CD4-positive, alpha-beta T cell treated with Interleukin-4 for 1 hour (primary cell): ENCODE measurements around the gene TIPARP.

ENCODE experiments used
- DNase-seq, 2 donors: peaks; one replicate each; pipeline ENCODE4 v3.0.0-alpha.2; 2020 to 2022

The TIPARP gene, protein sequence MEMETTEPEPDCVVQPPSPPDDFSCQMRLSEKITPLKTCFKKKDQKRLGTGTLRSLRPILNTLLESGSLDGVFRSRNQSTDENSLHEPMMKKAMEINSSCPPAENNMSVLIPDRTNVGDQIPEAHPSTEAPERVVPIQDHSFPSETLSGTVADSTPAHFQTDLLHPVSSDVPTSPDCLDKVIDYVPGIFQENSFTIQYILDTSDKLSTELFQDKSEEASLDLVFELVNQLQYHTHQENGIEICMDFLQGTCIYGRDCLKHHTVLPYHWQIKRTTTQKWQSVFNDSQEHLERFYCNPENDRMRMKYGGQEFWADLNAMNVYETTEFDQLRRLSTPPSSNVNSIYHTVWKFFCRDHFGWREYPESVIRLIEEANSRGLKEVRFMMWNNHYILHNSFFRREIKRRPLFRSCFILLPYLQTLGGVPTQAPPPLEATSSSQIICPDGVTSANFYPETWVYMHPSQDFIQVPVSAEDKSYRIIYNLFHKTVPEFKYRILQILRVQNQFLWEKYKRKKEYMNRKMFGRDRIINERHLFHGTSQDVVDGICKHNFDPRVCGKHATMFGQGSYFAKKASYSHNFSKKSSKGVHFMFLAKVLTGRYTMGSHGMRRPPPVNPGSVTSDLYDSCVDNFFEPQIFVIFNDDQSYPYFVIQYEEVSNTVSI

DNA sequence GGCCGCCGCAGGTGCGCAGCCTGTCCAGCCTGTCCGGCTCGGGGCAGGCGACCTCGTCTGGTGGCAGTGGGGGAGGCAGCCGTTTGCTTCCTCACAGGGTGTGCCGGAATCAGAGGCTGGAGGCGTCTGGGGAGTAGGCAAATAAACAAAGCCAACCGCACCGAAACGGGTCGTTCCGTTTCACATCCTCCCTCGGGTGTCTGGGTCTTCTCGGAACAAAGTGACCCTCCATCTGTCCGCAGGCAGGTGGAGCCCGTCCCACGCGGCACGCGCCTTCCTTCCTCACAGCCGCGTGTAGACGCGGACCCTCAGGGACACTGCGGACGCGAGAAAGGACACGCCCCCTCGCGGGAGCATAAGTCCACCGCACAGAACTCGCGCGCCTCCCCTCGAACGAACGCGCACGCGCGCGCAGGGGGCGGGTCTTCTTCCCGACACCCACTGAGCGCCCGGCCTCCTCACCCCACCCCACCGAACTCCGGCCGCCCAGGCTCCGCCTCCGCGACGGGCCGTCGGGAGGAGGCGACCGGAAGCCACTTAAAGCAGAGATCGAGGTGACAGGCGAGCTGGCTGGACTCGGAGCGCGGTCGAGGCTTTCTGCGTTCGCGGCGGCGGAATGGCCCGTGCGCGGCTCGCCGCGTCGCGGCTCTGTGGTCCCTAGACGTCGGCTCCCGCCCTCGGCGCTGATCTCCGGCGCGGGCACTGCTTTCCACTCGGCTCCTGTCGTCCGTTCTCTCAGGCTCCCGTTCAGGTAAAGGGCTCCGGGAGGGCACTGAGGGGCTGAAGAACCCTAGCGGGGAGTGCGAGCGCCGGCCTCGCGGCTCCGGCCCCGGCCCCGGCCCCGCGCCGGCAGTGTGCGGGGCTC, at the start of gene TIPARP:
Gene TIPARP, plus strand, starts transcription at position 545 of the 865 bp plus-strand sequence. CDS start 3,108 bp downstream, outside the sequence.
- DNase-seq = peak; percentile 98 to 99

DNA sequence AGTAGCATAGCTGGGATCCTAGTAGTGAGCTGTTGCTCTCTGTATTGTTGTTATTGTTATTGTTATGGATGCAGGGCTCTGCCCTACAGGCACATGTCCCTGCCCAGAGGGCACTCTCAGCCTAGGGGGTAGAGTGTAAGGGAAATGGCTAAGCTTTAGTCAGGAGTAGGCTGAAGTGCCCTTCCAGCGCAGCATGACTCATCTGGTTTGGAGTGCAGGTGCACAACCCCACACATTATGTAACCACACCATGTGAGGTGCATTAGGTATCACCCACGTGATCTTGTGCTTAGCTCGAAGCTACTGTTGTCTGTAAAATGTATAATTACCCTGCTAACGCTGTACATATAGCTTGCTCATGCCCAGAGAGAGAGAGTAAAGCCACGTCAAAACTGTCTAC, 48.3 kb upstream of the TIPARP start:
- DNase-seq = no peak

DNA sequence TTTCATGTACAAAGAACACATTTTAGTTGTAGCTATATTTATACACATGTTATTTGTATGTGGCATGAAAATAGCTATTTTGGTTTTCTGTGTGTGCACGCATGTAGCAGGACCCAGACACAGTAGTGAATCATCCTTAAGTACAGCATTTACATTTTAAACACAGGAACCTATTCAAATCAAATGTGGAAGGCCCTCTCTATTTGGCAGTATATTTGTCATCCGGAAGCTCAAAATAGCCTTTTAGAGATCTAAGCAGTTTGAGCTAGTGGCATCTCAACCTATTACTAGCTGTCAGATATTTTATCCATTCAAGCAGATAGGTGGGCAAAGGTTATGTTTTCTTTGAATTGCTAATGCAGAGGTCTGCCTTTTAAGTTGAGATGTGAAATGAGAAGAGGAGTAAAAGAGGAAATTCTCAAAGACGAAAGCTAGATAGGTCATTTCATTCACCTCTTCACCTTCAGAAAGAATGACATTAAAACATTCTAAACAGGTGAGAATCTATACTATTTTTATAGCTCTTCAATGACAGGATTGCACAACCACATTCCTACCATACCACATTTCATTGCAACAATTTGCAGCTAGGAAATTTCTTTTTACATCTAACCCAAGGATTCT, 46.3 kb upstream of the TIPARP start:
- no peak for DNase-seq

DNA sequence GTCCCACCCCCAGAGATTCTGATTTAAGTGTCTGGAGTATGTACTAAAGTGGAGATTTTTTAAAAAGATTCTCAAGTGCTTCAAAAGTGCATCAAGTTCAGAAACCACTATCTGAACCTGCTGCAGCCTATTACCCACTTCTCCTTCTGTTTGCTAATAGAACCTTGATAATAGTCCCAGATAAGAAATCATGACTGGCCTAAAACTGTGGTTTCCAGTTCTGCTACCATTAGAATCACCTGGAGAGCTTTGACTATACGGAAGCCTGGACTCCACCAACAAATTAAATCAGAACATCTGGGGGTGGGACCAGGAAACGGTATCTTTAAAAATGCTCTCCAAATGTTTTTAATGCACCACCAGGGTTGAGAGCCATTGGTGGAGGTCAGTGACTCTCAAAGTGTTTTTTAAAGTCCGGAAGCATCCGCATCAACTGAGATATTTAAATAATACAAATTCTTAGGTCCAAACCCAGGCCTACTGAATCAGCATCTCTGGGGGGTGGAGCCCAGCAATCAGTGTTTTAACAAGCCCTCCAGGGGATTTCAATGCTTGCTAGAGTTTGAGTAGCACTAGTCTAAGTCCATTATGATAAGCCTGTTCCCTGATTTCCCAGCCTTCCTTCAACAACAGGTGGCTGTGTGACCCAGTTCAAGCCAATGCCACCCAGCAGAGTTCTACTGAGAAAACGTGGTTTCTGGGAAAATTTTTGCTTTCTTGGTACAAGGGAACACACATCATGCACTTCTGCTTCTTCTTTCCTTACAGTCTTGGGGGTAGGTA, 45.4 kb upstream of the TIPARP start:
- no peak for DNase-seq

DNA sequence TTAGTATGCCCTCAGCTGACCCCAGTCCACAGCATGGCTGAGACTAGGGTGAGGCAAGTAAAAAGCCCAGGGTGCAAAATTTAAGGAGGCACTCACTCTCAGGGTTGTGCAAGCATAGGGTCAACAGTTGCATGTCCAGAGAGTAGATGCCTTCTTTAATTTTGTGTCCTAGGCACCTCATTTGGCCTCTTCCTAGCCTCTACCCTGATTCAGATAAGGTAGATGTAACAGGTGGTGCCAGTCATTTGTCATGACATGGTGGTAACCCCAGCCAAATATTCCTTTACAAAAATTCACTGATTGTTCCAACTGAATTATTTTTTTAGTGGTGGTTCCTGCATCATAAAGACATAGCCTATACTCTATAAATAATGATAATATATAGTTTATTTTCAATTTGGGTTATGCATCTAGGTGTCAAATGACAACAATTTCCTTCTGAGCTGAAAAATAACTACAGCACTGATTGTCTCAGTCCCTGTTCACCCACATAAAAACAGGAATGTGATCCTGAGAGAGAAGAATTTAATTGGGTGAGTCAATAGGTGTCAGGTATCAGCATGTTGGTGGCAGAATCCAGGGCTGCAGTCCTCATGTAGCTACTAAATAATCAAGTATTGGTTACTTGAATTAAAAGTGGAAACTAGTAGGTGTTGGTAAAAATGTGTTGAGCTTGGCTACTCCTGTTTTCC, 44.2 kb upstream of the TIPARP start:
- no peak for DNase-seq

DNA sequence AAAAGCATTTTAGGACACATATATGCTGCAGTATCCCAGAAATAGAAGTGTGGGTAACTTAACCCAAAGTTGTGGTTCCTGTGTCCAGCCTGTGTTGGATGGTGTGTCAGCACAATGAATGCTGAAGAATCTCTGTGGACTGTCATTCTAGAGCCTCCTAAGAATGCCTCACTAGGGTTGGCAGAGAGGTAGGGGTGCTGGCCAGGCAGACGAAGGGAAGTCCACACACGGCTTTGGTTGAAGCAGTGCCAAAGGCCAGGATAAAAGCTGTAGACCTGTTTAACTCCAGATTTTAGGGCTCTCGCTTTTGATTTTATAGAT, 43.7 kb upstream of the TIPARP start:
- DNase-seq = no peak

DNA sequence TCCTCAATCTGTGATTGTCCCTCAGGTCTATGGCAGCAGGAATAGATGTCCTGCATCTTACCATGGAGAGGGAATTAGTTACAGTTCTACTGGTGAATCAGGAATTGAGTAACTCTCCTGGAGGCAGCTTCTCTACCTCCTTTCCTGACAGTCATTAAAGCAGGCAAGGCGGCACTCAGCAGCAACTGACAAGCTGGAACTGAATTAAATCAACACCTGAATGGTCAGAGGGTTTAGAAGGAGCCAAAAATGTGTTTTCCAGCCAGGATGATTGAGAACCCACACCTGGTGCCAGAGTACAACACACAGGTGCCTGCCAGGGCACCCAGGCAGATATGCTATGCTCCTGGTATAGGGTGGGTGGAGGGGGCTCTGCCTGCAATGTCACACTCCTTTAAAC, 43.1 kb upstream of the TIPARP start:
- no peak for DNase-seq

DNA sequence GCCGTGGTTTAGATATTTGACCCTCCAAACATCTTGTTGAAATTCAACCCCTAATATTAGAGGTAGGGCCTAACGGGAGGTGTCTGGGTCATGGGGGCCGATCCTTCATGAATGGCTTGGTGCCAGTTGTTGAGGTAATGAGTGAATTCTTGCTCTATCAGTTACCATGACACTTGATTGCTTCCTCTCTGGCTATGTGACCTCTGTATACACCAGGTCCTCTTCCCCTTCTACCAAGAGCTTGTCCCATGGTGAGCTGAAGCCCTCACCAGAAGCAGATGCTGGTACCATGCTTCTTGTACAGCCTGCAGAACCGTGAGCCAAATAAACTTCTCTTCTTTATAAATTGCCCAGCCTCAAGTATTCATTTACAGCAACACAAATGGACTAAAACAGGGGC, 41.8 kb upstream of the TIPARP start:
- DNase-seq = no peak

DNA sequence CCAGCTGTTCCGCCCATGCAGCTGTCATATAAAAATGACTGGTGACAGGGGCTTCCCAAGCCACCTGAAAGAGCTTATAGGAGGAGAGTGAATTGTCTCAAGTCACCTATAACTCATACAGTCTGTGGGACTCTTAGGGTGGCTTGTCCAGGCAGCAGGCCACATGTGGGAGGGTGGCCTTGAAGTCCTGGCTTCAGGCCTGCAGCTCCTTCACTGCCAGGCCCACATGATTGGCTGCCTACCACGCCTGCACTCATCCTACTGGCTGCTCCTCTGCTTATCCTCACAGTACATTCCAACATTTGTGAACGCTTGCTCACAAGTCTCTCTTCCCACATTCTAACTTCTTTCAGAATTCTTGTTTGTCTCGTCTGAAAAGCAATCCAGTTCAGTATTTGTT, 41.1 kb upstream of the TIPARP start:
- no peak for DNase-seq

DNA sequence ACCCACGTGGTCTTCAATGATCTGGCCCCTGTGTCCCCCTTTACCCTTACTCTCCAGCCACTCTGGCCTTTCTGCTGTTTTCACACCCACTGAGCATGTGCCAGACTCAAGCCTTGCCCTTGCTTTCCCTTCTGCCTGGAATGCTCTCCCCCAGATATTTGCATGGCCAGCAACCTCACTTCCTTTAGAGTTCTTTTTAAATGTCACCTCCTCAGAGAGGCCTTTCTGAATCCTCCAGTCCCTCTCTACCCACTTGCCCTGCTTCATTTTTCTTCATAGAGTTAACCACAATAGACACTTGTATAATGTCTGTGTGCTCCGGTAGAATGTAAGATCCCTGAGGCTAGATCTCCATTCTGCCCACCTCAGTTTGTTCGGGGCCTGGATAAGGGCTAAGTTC, 39.4 kb upstream of the TIPARP start:
- no peak for DNase-seq

DNA sequence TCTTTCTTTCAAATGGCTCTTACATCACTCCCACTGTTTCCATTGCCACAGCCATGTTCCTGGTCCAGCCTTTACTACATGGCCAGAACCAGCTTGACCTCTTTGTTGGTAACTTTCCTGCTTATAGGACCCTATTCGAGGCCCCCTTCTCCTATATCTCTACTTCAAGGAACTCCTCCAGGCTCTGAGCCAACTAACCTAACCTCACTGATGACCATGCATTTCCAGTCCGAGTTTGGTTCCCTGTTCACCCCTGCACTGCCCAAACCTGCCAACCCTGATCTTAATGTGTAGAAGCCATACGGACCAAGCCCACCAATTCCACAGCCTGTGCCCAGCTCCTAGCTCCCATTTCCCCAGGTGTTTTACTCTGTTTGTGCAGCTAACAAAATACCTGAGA, 38.4 kb upstream of the TIPARP start:
- DNase-seq = no peak

DNA sequence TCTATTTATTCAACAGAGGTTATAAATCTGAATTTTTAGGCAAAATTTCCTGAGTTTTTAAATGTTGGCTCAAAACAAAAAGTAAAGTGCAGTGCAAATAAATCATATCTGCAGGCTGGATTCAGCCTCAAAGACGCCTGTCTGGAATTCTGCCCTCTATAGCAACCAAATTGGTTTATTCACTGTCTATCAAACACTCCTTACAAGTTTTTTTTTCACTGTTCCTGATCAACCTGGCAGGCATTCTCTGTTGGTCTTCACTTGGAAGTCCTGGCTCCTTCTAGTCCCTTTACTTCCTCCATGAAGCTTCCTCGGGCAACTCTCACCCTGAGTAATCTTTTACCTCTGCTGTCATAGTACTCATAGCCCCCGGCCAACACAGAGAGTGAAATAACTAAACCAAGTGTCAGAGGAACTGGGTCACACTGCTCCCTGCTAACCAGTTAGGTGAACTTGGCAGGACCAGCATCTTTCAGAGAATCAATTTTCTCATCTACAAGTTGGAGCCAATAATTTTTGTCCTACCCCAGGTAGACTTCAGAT, 36.8 kb upstream of the TIPARP start:
- DNase-seq = no peak

DNA sequence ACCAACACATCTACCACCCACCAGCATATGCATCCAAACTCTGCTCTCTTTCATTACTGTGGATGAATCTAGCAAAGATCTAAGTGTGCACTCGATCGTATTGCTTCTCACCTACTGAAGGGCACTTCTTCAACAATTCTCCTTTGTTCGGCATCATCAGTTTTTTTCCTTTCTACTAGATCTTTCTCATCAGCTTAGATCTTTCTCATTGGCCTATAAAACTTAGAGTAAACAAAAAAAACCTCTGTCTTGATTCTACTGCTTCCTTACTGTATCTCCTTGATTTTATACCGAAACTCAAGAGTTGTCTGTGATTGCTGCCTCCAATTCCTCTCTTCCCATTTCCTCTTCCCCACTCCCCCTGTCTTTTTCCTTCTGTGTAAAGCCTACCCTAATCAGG, 36.1 kb upstream of the TIPARP start:
- no peak for DNase-seq

DNA sequence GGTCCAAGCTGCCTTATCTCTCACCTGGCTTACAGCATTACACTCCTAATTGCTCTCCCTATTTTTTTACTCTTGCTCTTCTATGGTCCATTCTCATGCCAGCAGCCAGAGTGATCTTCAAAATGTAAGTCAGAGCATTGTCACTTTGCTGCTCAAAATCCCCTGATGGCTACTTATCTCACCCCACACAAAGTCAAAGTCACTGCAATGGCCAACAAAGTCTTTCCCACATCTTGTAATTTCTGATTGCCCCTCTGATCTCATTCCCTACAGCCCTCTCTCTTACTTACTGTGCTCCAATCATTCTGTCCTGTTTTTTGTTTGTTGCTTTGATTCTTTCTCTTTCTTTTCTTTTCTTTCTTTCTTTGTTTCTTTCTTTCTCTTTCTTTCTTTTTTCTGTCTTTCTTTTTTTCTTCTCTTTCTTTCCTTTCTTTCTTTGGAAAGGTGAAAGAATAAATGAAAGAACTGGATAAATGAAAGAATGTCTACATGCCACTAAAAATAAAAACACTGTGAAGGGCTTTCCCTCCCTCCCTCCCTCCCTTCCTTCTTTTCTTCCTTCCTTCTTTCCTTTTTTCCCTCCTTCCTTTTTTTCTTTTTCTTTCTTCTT, 34.9 kb upstream of the TIPARP start:
- no peak for DNase-seq

DNA sequence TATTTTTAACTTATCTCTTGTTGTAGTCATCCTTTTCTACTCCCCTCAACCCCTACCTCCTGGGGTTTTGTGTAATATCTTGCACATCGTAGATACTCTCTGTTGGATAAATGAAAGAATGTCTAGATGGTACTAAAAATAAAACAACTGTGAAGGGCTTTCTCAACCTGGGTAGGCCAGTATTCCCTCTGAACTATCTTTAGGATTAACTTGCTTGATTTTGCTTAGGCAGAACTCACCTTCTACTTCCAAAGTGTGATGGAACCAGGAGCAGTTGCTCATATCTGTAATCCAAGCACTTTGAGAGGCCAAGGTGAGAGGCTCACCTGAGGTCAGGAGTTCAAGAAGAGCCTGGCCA, 32.8 kb upstream of the TIPARP start:
- DNase-seq = no peak

DNA sequence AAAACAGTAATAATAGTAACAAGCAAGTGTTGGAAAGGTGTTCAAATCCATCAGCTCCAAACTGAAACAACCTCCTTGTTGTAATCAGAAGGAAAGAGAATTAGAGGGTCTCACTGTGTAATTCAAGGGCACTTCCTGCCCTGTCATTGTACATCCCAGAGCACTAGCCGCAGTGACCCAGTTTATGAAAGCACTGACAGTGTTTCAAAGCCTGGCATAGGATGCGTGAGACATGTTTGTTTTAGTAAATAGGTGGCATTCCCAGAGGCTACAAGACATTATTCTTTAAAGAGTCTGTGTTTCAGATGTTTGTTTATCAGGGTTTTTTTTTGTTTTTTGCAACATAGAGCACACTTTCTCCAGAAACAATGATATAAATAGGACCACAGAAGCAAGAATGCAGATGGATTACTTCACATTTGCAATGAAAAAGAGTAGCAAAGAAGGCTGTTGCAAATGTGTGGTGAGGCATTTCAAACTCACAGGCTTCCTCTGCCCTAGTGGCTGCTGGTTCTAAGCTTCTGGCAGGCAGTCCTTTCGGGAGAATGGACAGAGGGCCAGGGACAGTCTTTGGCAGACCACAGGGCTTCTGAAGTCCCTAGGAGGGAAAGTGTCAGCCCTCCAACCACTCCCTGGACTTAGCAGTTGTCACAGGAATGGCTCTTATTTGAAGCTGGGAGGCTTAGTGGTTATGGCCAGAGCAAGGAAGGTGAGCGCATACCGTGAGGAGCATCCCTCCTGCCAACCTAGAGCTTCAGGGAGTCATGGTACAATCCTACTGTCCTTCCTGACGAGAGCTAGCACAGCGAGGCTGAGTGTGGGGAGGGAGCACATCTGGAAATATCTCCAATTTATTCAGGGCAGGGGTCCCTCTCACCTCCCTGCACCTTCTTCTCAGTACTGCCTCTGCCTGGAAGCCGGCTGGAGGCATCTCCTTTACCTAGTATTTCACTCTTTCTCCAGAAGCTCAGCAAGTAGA, 31.4 kb upstream of the TIPARP start:
- DNase-seq = no peak

DNA sequence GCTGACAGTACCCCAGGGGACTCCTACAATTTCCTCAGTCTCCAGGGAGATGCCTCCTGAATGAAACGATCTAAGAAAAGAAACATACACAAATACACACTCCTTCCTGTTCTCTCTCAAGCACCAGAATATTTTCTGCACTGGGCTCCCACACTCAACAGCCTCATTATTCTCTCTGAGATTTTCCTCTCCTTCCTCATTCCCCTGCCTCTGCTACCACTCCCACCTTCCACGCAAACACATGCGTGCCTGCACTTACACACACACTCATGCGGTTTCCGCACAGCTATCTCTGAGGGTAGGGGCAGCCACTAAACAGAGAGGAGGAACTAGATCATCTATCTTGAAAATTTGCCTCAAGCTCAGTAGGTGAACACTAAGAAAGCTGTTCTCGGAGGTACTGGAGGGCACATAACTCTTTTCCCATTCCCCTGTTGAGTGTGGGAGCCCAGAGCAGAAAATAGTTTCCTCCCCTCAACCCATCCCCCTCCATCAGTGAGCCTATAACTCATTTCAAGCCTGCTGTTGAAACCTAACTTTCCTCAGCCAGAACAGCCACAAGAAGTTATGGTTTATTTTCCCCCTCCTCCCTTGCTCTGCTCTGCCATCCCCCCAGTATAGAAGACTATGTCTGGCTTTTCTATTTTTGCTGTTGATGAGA, 30.5 kb upstream of the TIPARP start:
- peak; percentile 27 to 66 for DNase-seq

DNA sequence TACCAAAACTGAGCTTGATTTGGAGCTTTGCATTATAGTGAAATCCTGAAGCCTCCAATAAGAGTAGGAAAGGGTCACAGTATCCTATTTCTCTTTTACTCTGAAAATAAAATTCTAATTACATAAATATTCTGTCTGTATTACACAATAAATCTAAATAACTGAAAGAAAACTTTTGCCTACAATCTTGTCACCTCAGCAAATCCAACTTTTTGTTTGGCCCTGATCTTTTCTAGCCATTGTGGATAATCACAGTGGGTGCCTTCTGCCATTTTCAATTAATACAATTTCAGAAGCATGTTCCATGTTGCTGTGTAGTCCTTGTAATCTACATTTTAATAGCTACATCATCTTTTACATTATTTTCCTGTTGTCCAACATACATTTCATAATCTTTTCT, 29.4 kb upstream of the TIPARP start:
- no peak for DNase-seq

DNA sequence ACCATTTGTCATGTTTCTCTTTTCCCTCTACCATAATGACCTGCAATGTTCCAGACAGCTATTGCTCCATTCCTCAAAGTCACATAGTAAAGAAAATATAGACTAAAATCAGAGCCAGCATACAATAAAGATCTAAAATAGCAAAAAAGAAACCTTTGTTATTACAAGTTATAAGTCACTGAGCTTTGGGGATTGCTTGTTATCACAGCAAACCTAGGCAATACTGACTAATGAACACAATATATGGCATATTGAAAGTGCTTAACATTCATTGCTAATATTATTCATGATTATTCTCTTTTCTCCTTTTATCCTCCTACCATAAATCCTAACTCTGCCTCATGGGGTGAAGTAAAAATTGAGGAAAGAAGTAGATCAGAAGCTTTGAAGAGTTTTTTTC, 27.4 kb upstream of the TIPARP start:
- no peak for DNase-seq
